GM12873 (cell line): ENCODE results near the gene RALY.

Experiments used
- CTCF ChIP-seq: IDR thresholded peaks from 2 replicates; pipeline ENCODE4 v1.5.1; 2012; ENCODE audit warnings: low read depth, mild to moderate bottlenecking, moderate library complexity, low read length, control low read depth; ENCODE audit not compliant: insufficient read depth; ENCODE audit errors: missing control alignments

RALY gene

GRCh38 chr20:33963751-33964150, 30.0 kb upstream of the RALY start:
- TF ChIP-seq CTCF, result no peak

- TF ChIP-seq CTCF, result no peak
Observed at GRCh38 chr20:33964441-33964840, 29.3 kb upstream of the RALY start.

GRCh38 chr20:33967126-33967525, 26.6 kb upstream of the RALY start:
- TF ChIP-seq CTCF, result no peak

GRCh38 chr20:33969563-33969962, 24.1 kb upstream of the RALY start:
- TF ChIP-seq CTCF, result no peak

GRCh38 chr20:33970229-33970628, 23.5 kb upstream of the RALY start:
- no peak for TF ChIP-seq CTCF

- no peak for TF ChIP-seq CTCF
Observed at GRCh38 chr20:33971147-33971975, 22.4 kb upstream of the RALY start.

- no peak for TF ChIP-seq CTCF
Observed at GRCh38 chr20:33976959-33977358, 16.8 kb upstream of the RALY start.
